RWPE2 (cell line): ENCODE results near the gene FBRSL1.
A peak's percentile ranks its signal among the peaks of the same experiment; 100 is the strongest.

Source experiments
- ATAC-seq: fragments of 200-7000 bp; cut with Tn5 transposase; 3 replicates; pipeline ENCODE4 v1.9.1; 2021; ENCODE audit warnings: low read depth
- DNase-seq: peaks from one replicate; pipeline ENCODE4 v3.0.0-alpha.2; 2020; ENCODE audit warnings: low spot score
- H3K27ac ChIP-seq: fragments of 450-650 bp; 2 replicates; pipeline ENCODE4 v1.5.1; 2017; ENCODE audit warnings: mild to moderate bottlenecking; ENCODE audit not compliant: poor library complexity, severe bottlenecking
- H3K27me3 ChIP-seq: fragments of 250-450 bp; sonication (Bioruptor Pico); 2 replicates; pipeline ENCODE4 v1.5.1; 2021; ENCODE audit warnings: mild to moderate bottlenecking, moderate library complexity; ENCODE audit not compliant: insufficient read depth, poor library complexity, severe bottlenecking
- H3K36me3 ChIP-seq: fragments of 250-450 bp; sonication (Bioruptor Pico); 2 replicates; pipeline ENCODE4 v1.5.1; 2020; ENCODE audit warnings: low read depth, mild to moderate bottlenecking, moderate library complexity
- H3K4me1 ChIP-seq: fragments of 250-450 bp; sonication (Bioruptor Pico); 2 replicates; pipeline ENCODE4 v1.5.1; 2021; ENCODE audit warnings: mild to moderate bottlenecking, moderate library complexity; ENCODE audit not compliant: insufficient read depth, poor library complexity, severe bottlenecking
- H3K4me3 ChIP-seq: fragments of 250-450 bp; sonication (Bioruptor Pico); 2 replicates; pipeline ENCODE4 v1.5.1; 2021; ENCODE audit warnings: mild to moderate bottlenecking, moderate library complexity; ENCODE audit not compliant: severe bottlenecking
- H3K9me3 ChIP-seq: fragments of 250-450 bp; sonication (Bioruptor Pico); 2 replicates; pipeline ENCODE4 v1.5.1; 2021; ENCODE audit warnings: mild to moderate bottlenecking, moderate library complexity; ENCODE audit not compliant: severe bottlenecking
- TF ChIP-seq, protein P1 (sequence below): fragments of 450-650 bp; IDR thresholded peaks from one replicate; pipeline ENCODE4 v1.5.1; 2017; ENCODE audit warnings: mild to moderate bottlenecking, moderate library complexity; ENCODE audit not compliant: poor library complexity, severe bottlenecking

The FBRSL1 gene

DNA sequence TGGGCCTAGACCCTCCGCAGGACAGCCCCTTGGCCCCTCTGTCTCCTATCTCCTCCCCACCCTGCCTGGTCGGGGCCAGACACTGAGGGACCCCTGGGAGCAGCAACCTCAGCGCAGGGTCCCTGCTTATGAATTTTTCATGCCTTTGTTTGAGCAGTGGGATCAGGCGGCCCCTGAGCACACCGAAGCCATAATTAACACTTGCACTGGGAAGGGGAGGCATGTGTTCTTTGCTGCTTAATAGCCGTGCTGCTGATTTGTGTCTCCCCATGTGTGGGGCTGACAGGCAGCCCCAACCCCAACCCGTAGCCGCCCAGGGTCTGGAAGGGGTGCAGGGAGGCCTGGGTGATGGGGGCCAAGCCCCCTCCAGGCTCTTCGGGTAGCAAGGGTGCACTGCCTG is 52.7 kb downstream of the FBRSL1 start:
- ATAC-seq (no peak), DNase-seq (no peak)
- Histone ChIP-seq H3K27ac (no peak overlapping the region), H3K36me3 (no peaks in the 10 kb centered on the region), H3K27me3 (no peaks in the 10 kb centered on the region), H3K4me1 (no peaks in the 10 kb centered on the region), H3K9me3 (no peaks in the 10 kb centered on the region), H3K4me3 (no peak overlapping the region)
- TF ChIP-seq, protein P1, sequence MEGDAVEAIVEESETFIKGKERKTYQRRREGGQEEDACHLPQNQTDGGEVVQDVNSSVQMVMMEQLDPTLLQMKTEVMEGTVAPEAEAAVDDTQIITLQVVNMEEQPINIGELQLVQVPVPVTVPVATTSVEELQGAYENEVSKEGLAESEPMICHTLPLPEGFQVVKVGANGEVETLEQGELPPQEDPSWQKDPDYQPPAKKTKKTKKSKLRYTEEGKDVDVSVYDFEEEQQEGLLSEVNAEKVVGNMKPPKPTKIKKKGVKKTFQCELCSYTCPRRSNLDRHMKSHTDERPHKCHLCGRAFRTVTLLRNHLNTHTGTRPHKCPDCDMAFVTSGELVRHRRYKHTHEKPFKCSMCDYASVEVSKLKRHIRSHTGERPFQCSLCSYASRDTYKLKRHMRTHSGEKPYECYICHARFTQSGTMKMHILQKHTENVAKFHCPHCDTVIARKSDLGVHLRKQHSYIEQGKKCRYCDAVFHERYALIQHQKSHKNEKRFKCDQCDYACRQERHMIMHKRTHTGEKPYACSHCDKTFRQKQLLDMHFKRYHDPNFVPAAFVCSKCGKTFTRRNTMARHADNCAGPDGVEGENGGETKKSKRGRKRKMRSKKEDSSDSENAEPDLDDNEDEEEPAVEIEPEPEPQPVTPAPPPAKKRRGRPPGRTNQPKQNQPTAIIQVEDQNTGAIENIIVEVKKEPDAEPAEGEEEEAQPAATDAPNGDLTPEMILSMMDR: no peak

DNA sequence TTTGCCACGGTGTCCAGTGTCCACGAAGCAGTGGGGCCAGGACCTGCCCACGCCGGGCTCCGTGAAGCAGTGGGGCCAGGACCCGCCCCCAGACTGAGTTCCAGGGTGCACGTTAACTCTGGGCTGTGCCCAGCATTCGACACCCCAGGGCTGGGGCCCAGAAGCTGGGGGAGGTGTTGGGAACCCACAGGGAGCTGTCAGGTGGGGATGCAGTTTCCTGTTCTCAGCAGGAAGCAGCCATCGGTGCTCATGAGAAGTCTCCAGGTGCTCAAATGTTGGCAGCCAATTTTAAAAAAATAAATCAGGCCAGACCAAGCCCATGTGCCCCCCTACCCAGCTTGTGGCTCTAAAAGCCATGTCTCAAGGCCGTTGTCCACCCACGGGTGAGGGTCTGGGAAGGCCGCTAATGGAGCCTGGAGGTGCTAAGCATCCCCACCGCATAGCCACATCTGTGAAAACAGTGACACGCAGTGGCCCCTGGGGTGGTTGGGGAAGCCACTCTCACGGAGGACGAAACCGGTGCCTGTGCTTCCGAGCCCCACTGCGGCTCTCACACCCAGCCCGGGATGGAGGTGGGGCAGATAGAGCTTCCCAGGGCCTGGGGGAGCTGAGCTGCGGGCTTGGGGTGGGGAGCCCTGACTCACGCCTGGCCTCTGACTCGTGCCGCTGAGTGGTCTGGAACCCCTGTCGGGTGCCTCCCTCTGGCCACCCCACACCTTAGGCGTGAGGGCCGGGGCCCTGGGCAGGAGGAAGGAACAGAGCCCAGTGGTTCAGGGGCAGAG is 53.5 kb downstream of the FBRSL1 start:
- Histone ChIP-seq H3K4me1 (no peaks in the 10 kb centered on the region), H3K27me3 (no peaks in the 10 kb centered on the region), H3K36me3 (no peaks in the 10 kb centered on the region), H3K9me3 (no peaks in the 10 kb centered on the region), H3K27ac (no peak overlapping the region), H3K4me3 (no peak overlapping the region)
- DNase-seq: no peak
- 0 out of 3 replicates have a peak, but pooled peaks have one; percentile 8 for ATAC-seq
- TF ChIP-seq, protein P1: no peak

DNA sequence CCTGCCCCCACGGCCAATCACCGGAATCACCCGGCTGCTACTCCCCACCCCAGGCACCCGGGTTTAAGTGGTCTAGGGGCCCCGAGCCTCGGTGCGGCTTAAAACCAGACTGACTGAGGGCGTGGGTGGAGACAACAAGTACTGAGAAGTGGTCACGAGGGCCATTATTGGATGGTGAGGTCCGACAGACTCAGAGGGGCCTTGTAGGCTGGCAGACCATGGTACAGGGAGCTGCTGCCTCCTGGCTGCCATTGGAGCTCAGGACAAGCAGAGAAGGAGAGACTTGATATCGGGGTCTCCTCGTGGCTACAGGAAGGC is 54.1 kb downstream of the FBRSL1 start:
- Histone ChIP-seq H3K27me3 (no peaks in the 10 kb centered on the region), H3K4me3 (no peak overlapping the region), H3K36me3 (no peaks in the 10 kb centered on the region), H3K4me1 (no peaks in the 10 kb centered on the region), H3K9me3 (no peaks in the 10 kb centered on the region), H3K27ac (no peak overlapping the region)
- DNase-seq (no peak), ATAC-seq (no peak)
- TF ChIP-seq, protein P1: no peak

DNA sequence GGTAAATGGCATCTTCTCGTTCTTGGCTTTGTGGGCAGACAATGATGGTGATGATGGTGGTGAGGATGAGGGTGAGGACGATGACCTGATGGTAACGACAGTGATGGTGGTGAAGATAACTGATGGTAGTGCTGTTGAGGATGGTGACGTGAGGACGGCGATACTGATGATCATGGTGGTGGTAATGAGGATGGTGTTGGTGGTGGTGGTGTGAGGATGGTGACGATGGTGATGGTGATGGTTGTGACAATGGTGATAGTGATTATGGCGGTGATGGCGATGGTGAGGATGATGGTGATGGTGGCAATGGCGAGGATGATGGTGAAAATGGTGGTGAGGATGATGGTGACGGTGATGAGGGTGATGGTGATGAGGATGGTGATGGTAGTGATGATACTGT is 54.5 kb downstream of the FBRSL1 start:
- H3K27ac ChIP-seq: no peak overlapping the region
- no peaks in the 10 kb centered on the region for H3K4me1 ChIP-seq
- TF ChIP-seq, protein P1: no peak
- no peaks in the 10 kb centered on the region for H3K27me3 ChIP-seq
- H3K4me3 ChIP-seq: no peak overlapping the region
- ATAC-seq: no peak
- H3K9me3 ChIP-seq: no peaks in the 10 kb centered on the region
- no peak for DNase-seq
- H3K36me3 ChIP-seq: no peaks in the 10 kb centered on the region
